Measurements from ENCODE around the gene PYGB. TPM values are rescaled to one million over a fixed set of nuclear protein-coding genes. Genes with fewer than 3 reads are reported as not detected.

PYGB gene
- total RNA-seq, 1 experiment from 2014 or later, result 258 TPM

DNA sequence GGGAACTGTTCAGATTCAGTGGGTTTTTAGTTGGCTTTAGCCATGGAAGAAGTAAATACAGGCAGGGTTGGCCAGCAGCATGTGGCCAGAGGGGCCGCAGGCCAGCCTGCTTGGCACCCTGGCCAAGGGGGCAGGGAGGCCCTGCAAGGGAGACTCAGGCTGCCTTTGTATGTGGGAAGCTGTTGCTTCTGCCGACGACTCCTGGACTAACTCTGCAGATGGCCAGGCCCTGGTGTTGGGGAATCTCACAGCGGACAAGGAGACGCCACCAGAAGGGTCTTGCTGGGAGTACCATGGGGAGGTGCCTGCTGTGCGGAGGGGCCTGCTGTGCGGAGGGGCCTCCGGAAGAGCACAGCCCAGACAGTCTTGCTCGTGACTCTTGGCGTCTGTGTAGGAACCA, 25.2 kb downstream of the PYGB start:
- no TSS peak for BruUV-seq (replicated peaks)
- H3K27me3 Mint-ChIP-seq (ENCODE audit: unreplicated experiment), result no peaks in the 10 kb centered on the region
- DNase-seq, result no peak
- CTCF ChIA-PET, result no interaction called here
- no peak overlapping the region for H3K27ac Mint-ChIP-seq (ENCODE audit: unreplicated experiment)
- intact Hi-C loops (cut with micrococcal nuclease; ENCODE audit: unreplicated experiment), result no loop called here
- no peaks in the 10 kb centered on the region for H3K9me3 Mint-ChIP-seq (ENCODE audit: low read depth, unreplicated experiment)
- no peak for TF ChIP-seq CTCF (IDR thresholded peaks at IDR 0.05; ENCODE audit: unreplicated experiment)
- no peak overlapping the region for H3K4me3 Mint-ChIP-seq (ENCODE audit: low read depth, unreplicated experiment)
- no peaks in the 10 kb centered on the region for H3K4me1 Mint-ChIP-seq (ENCODE audit: low read depth, unreplicated experiment)
- peaks cover 56% of the 10 kb centered on the region for H3K36me3 Mint-ChIP-seq (ENCODE audit: insufficient read depth, unreplicated experiment)

DNA sequence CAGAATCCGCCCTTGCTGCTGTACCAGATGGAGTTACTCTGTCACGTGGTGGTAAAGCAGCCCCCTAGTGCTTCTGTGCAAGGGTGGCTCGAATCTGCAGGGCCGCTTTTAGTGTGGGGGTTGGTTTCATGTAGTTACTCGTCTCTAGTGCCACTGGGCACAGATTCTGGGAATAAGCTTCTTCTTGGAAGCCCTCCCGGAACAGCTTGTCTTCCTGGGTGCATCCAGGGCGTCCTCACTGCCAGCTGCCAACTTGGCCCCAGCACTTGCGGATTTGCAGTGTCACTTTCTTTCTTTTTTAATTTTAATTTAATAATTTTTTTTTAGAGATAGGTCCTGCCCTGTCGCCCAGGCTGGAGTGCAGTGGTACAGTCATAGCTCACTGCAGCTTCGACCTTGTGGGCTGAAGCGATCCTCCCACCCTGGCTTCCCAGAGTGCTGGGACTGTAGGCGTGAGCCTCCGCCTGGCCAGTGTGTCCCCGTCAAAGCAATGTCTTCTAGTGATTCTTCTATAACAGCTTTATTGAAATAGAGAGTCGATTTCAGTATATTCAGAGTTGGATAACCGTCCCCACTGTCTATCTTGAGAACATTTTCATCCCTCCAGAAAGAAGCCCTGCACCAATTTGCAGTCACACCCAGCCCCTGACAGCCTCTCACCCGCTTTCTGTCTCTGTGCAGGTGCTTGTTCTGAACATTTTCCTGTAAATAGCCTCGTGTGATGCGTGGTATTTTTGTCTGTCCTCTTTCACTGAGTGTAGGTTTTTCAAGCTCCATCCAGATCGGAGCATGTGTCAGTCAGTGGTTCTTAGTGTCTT, 25.9 kb downstream of the PYGB start:
- no peak overlapping the region for H3K27ac Mint-ChIP-seq (ENCODE audit: unreplicated experiment)
- CTCF ChIA-PET, result no interaction called here
- no peak overlapping the region for H3K4me3 Mint-ChIP-seq (ENCODE audit: low read depth, unreplicated experiment)
- no peaks in the 10 kb centered on the region for H3K4me1 Mint-ChIP-seq (ENCODE audit: low read depth, unreplicated experiment)
- no TSS peak for BruUV-seq (replicated peaks)
- no peak for DNase-seq
- H3K9me3 Mint-ChIP-seq (ENCODE audit: low read depth, unreplicated experiment), result no peaks in the 10 kb centered on the region
- no peaks in the 10 kb centered on the region for H3K27me3 Mint-ChIP-seq (ENCODE audit: unreplicated experiment)
- intact Hi-C loops (cut with micrococcal nuclease; ENCODE audit: unreplicated experiment), result no loop called here
- H3K36me3 Mint-ChIP-seq (ENCODE audit: insufficient read depth, unreplicated experiment), result peaks cover 55% of the 10 kb centered on the region
- no peak for TF ChIP-seq CTCF (IDR thresholded peaks at IDR 0.05; ENCODE audit: unreplicated experiment)

DNA sequence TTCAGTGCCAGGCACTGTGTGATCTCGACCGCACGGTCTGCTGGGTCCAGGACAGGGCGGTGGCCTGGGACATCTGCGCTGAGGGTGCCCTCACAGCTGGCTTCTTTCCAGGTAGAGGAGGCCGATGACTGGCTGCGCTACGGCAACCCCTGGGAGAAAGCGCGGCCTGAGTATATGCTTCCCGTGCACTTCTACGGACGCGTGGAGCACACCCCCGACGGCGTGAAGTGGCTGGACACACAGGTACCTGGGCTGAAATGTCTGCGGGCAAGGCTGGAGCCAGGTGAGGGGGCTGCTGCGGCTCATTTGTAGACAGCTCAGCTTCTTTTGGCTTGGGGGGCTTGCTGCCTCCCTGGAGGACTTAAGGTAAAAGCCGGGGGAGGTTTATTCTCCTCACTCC, 26.6 kb downstream of the PYGB start:
- no peak for DNase-seq
- no TSS peak for BruUV-seq (replicated peaks)
- CTCF ChIA-PET, result no interaction called here
- no peaks in the 10 kb centered on the region for H3K4me1 Mint-ChIP-seq (ENCODE audit: low read depth, unreplicated experiment)
- H3K9me3 Mint-ChIP-seq (ENCODE audit: low read depth, unreplicated experiment), result no peaks in the 10 kb centered on the region
- H3K4me3 Mint-ChIP-seq (ENCODE audit: low read depth, unreplicated experiment), result no peak overlapping the region
- intact Hi-C loops (cut with micrococcal nuclease; ENCODE audit: unreplicated experiment), result no loop called here
- H3K27me3 Mint-ChIP-seq (ENCODE audit: unreplicated experiment), result no peaks in the 10 kb centered on the region
- peaks cover 48% of the 10 kb centered on the region for H3K36me3 Mint-ChIP-seq (ENCODE audit: insufficient read depth, unreplicated experiment)
- TF ChIP-seq CTCF (IDR thresholded peaks at IDR 0.05; ENCODE audit: unreplicated experiment), result no peak
- H3K27ac Mint-ChIP-seq (ENCODE audit: unreplicated experiment), result no peak overlapping the region

- no peak for DNase-seq
- Mint-ChIP-seq H3K27me3 (ENCODE audit: unreplicated experiment) (no peaks in the 10 kb centered on the region), H3K4me1 (ENCODE audit: low read depth, unreplicated experiment) (no peaks in the 10 kb centered on the region), H3K9me3 (ENCODE audit: low read depth, unreplicated experiment) (no peaks in the 10 kb centered on the region), H3K36me3 (ENCODE audit: insufficient read depth, unreplicated experiment) (peaks cover 41% of the 10 kb centered on the region), H3K27ac (ENCODE audit: unreplicated experiment) (no peak overlapping the region), H3K4me3 (ENCODE audit: low read depth, unreplicated experiment) (no peak overlapping the region)
- no TSS peak for BruUV-seq (replicated peaks)
- CTCF ChIA-PET, result no interaction called here
- TF ChIP-seq CTCF (IDR thresholded peaks at IDR 0.05; ENCODE audit: unreplicated experiment), result no peak
- intact Hi-C loops (cut with micrococcal nuclease; ENCODE audit: unreplicated experiment), result no loop called here
Observed at GRCh38 chr20:25274891-25275812, 27.3 kb downstream of the PYGB start.
